ENCODE measurements around the gene PTBP3. TPM values are rescaled to one million over a fixed set of nuclear protein-coding genes. Genes with fewer than 3 reads are reported as not detected.

The PTBP3 gene
- total RNA-seq, 1 donor from 2014 or later = 12.7 TPM

- H3K4me3 ChIP-seq = no peak overlapping the region
- DNase-seq = no peak
- no peak overlapping the region for H3K27ac ChIP-seq (replicated peaks)
- no peaks in the 10 kb centered on the region for H3K27me3 ChIP-seq (ENCODE audit: low read depth)
- H3K36me3 ChIP-seq = no peaks in the 10 kb centered on the region
- H3K4me1 ChIP-seq = no peaks in the 10 kb centered on the region
- H3K9me3 ChIP-seq (replicated peaks) = no peaks in the 10 kb centered on the region
- no peak for TF ChIP-seq CTCF (IDR thresholded peaks at IDR 0.05; ENCODE audit: borderline replicate concordance)
- intact Hi-C loops (cut with micrococcal nuclease) = no loop called here
These were observed 146.0 kb downstream of the PTBP3 start for GRCh38 chr9:112187404-112187803.

GRCh38 chr9:112186695-112187094 is 146.7 kb downstream of the PTBP3 start:
- no peak overlapping the region for H3K27ac ChIP-seq (replicated peaks)
- no peaks in the 10 kb centered on the region for H3K9me3 ChIP-seq (replicated peaks)
- no peak overlapping the region for H3K4me3 ChIP-seq
- DNase-seq = no peak
- TF ChIP-seq CTCF (IDR thresholded peaks at IDR 0.05; ENCODE audit: borderline replicate concordance) = no peak
- H3K27me3 ChIP-seq (ENCODE audit: low read depth) = no peaks in the 10 kb centered on the region
- intact Hi-C loops (cut with micrococcal nuclease) = no loop called here
- no peaks in the 10 kb centered on the region for H3K4me1 ChIP-seq
- H3K36me3 ChIP-seq = no peaks in the 10 kb centered on the region

GRCh38 chr9:112184946-112185345 is 148.5 kb downstream of the PTBP3 start:
- H3K9me3 ChIP-seq (replicated peaks) = no peaks in the 10 kb centered on the region
- no peaks in the 10 kb centered on the region for H3K36me3 ChIP-seq
- no peak overlapping the region for H3K4me3 ChIP-seq
- H3K27ac ChIP-seq (replicated peaks) = no peak overlapping the region
- intact Hi-C loops (cut with micrococcal nuclease) = no loop called here
- H3K27me3 ChIP-seq (ENCODE audit: low read depth) = no peaks in the 10 kb centered on the region
- TF ChIP-seq CTCF (IDR thresholded peaks at IDR 0.05; ENCODE audit: borderline replicate concordance) = no peak
- DNase-seq = no peak
- H3K4me1 ChIP-seq = peaks cover 9% of the 10 kb centered on the region

GRCh38 chr9:112184221-112184620 is 149.2 kb downstream of the PTBP3 start:
- Histone ChIP-seq H3K27me3 (ENCODE audit: low read depth) (no peaks in the 10 kb centered on the region), H3K9me3 (replicated peaks) (no peaks in the 10 kb centered on the region), H3K27ac (replicated peaks) (no peak overlapping the region), H3K4me1 (peaks cover 9% of the 10 kb centered on the region), H3K36me3 (no peaks in the 10 kb centered on the region), H3K4me3 (no peak overlapping the region)
- no peak for TF ChIP-seq CTCF (IDR thresholded peaks at IDR 0.05; ENCODE audit: borderline replicate concordance)
- intact Hi-C loops (cut with micrococcal nuclease) = no loop called here
- no peak for DNase-seq

GRCh38 chr9:112180387-112180881 is 153.0 kb downstream of the PTBP3 start:
- no peak for DNase-seq
- Histone ChIP-seq H3K36me3 (no peaks in the 10 kb centered on the region), H3K4me1 (peaks cover 12% of the 10 kb centered on the region), H3K27ac (replicated peaks) (peak overlapping the region; percentile 56), H3K27me3 (ENCODE audit: low read depth) (no peaks in the 10 kb centered on the region), H3K9me3 (replicated peaks) (no peaks in the 10 kb centered on the region), H3K4me3 (no peak overlapping the region)
- intact Hi-C loops (cut with micrococcal nuclease) = no loop called here
- no peak for TF ChIP-seq CTCF (IDR thresholded peaks at IDR 0.05; ENCODE audit: borderline replicate concordance)

Measured in left ventricle myocardium inferior (tissue), 1 donor.